ENCODE measurements around the gene MBOAT2.

Gene MBOAT2

GRCh38 chr2:8841932-8842331, 161.6 kb downstream of the MBOAT2 start:
- no peak overlapping the region for H3K9ac ChIP-seq
- H3K27me3 ChIP-seq (ENCODE audit: control insufficient read depth, insufficient read depth, low read length), result no peaks in the 10 kb centered on the region
- no peaks in the 10 kb centered on the region for H3K9me3 ChIP-seq (ENCODE audit: control insufficient read depth, low read length)
- H3K27ac ChIP-seq, result no peak overlapping the region
- no peak overlapping the region for H3K4me3 ChIP-seq (ENCODE audit: low read depth, low read length)
- TF ChIP-seq CTCF (IDR thresholded peaks at IDR 0.05), result no peak
- no peak overlapping the region for H2AFZ ChIP-seq
- no peak overlapping the region for H3K4me2 ChIP-seq (ENCODE audit: low read length)
- H3K4me1 ChIP-seq, result peaks cover 4% of the 10 kb centered on the region
- no peaks in the 10 kb centered on the region for H3K36me3 ChIP-seq (ENCODE audit: control insufficient read depth, insufficient read depth, low read length)
- peaks cover 13% of the 10 kb centered on the region for H3K79me2 ChIP-seq

- Histone ChIP-seq H3K79me2 (peaks cover 14% of the 10 kb centered on the region), H3K4me1 (peaks cover 4% of the 10 kb centered on the region), H3K4me2 (ENCODE audit: low read length) (no peak overlapping the region), H3K27ac (no peak overlapping the region), H3K9me3 (ENCODE audit: control insufficient read depth, low read length) (no peaks in the 10 kb centered on the region), H3K27me3 (ENCODE audit: control insufficient read depth, insufficient read depth, low read length) (no peaks in the 10 kb centered on the region), H3K36me3 (ENCODE audit: control insufficient read depth, insufficient read depth, low read length) (no peaks in the 10 kb centered on the region), H3K4me3 (ENCODE audit: low read depth, low read length) (no peak overlapping the region), H3K9ac (no peak overlapping the region), H2AFZ (no peak overlapping the region)
- no peak for TF ChIP-seq CTCF (IDR thresholded peaks at IDR 0.05)
These were observed 162.9 kb downstream of the MBOAT2 start for GRCh38 chr2:8840475-8841091.

- Histone ChIP-seq H3K79me2 (peaks cover 26% of the 10 kb centered on the region), H3K4me2 (ENCODE audit: low read length) (no peak overlapping the region), H3K4me1 (peaks cover 7% of the 10 kb centered on the region), H3K4me3 (ENCODE audit: low read depth, low read length) (no peak overlapping the region), H3K9ac (no peak overlapping the region), H3K9me3 (ENCODE audit: control insufficient read depth, low read length) (no peaks in the 10 kb centered on the region), H3K27me3 (ENCODE audit: control insufficient read depth, insufficient read depth, low read length) (no peaks in the 10 kb centered on the region), H2AFZ (no peak overlapping the region), H3K27ac (no peak overlapping the region), H3K36me3 (ENCODE audit: control insufficient read depth, insufficient read depth, low read length) (no peaks in the 10 kb centered on the region)
- TF ChIP-seq CTCF (IDR thresholded peaks at IDR 0.05), result no peak
These were observed 164.1 kb downstream of the MBOAT2 start for GRCh38 chr2:8839189-8839965.

- H3K4me1 ChIP-seq, result peaks cover 7% of the 10 kb centered on the region
- no peaks in the 10 kb centered on the region for H3K27me3 ChIP-seq (ENCODE audit: control insufficient read depth, insufficient read depth, low read length)
- H3K27ac ChIP-seq, result peak overlapping the region; percentile 51
These were observed 165.7 kb downstream of the MBOAT2 start for GRCh38 chr2:8837795-8838140.

More at GRCh38 chr2:8837795-8838140, 165.7 kb downstream of the MBOAT2 start:
- Histone ChIP-seq H3K36me3 (ENCODE audit: control insufficient read depth, insufficient read depth, low read length) (no peaks in the 10 kb centered on the region), H3K79me2 (peaks cover 31% of the 10 kb centered on the region), H3K9ac (no peak overlapping the region), H3K9me3 (ENCODE audit: control insufficient read depth, low read length) (no peaks in the 10 kb centered on the region), H3K4me2 (ENCODE audit: low read length) (peak overlapping the region; percentile 44), H2AFZ (peak overlapping the region; percentile 94), H3K4me3 (ENCODE audit: low read depth, low read length) (peak overlapping the region; percentile 90)
- no peak for TF ChIP-seq CTCF (IDR thresholded peaks at IDR 0.05)
